Adipocyte (in vitro differentiated cells): ENCODE measurements around the gene DAB1.

Experiments used
- DNase-seq: peaks from one replicate; pipeline ENCODE4 v3.0.0-alpha.2; 2015; ENCODE audit warnings: low read depth
- H3K27me3 ChIP-seq: replicated peaks from 2 replicates; pipeline ENCODE4 v1.7.0; 2013; ENCODE audit warnings: mild to moderate bottlenecking, low read length, moderate library complexity; ENCODE audit not compliant: control insufficient read depth, insufficient read depth
- H3K36me3 ChIP-seq: 2 replicates; pipeline ENCODE4 v1.7.0; 2013; ENCODE audit warnings: low read length, mild to moderate bottlenecking, moderate library complexity; ENCODE audit not compliant: control insufficient read depth, insufficient read depth, severe bottlenecking
- H3K4me1 ChIP-seq: 2 replicates; pipeline ENCODE4 v1.7.0; 2013; ENCODE audit warnings: mild to moderate bottlenecking, low read length, moderate library complexity; ENCODE audit not compliant: control insufficient read depth, insufficient read depth
- H3K4me3 ChIP-seq: 2 replicates; pipeline ENCODE4 v1.7.0; 2013; ENCODE audit warnings: mild to moderate bottlenecking, low read length, moderate library complexity
- H3K9ac ChIP-seq: 2 replicates; pipeline ENCODE4 v1.7.0; 2013; ENCODE audit warnings: mild to moderate bottlenecking, low read length, moderate library complexity
- H3K9me3 ChIP-seq: 2 replicates; pipeline ENCODE4 v1.7.0; 2013; ENCODE audit warnings: mild to moderate bottlenecking, low read length, moderate library complexity; ENCODE audit not compliant: control insufficient read depth

DAB1 gene

DNA sequence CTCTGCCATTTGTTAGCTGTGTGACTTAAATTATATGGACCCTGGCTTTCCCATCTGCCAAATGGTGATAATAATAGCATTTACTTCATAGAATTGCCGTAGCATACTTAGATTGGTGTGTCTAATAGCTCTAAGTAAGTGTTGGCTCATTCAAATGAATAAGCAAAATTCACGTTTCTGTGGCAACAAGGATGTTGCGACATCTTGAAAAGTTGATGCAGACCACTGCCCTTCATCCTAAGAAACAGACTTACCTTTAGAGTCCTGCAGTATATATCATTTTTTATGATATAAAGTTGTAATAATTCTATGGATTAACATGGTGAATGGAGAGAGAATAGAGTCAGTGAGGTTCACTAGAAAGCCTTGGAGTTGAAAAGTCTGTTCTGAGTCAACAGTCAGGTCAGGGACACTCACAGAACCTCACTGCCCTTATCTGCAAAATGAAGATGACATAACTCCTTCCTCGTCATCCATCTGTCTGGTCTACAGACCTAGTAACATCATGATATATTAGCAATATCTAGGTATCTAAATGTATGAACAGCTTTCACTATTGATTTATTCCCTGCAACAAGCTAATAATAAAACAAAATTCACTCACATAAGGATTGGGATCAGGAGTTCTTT is 290.8 kb downstream of the DAB1 start:
- Histone ChIP-seq H3K4me3 (no peak overlapping the region), H3K27me3 (no peaks in the 10 kb centered on the region), H3K36me3 (no peaks in the 10 kb centered on the region), H3K9ac (no peak overlapping the region), H3K9me3 (no peaks in the 10 kb centered on the region), H3K4me1 (peaks cover 26% of the 10 kb centered on the region)
- DNase-seq, result no peak

GRCh38 chr1:57131701-57132394 is 292.0 kb downstream of the DAB1 start:
- H3K9ac ChIP-seq, result no peak overlapping the region
- no peaks in the 10 kb centered on the region for H3K36me3 ChIP-seq
- H3K9me3 ChIP-seq, result no peaks in the 10 kb centered on the region
- no peak overlapping the region for H3K4me3 ChIP-seq
- H3K4me1 ChIP-seq, result peaks cover 24% of the 10 kb centered on the region
- no peaks in the 10 kb centered on the region for H3K27me3 ChIP-seq
- DNase-seq, result no peak

DNA sequence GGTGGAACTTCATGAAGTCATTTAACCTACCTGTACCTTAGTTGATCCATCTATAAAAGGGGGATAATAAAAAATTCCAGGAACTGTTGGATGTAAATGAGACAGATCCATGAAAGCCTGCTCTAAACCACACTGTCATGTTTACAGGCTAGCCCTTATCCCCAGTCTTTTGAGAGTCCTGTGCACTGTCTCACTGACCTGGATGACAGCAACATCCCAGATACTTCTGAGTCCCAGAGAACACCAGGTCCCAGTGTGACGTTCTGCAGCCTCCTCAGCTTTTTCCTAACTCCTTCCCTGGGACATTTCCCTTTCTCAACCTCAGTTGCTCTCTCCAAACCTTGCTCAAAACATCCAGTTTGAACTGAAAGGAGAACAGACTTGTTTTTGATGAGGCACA is 292.6 kb downstream of the DAB1 start:
- Histone ChIP-seq H3K9me3 (no peaks in the 10 kb centered on the region), H3K27me3 (no peaks in the 10 kb centered on the region), H3K9ac (no peak overlapping the region), H3K4me1 (peaks cover 24% of the 10 kb centered on the region), H3K36me3 (no peaks in the 10 kb centered on the region), H3K4me3 (no peak overlapping the region)
- no peak for DNase-seq

- H3K4me3 ChIP-seq, result no peak overlapping the region
- no peak overlapping the region for H3K9ac ChIP-seq
- DNase-seq, result no peak
- peaks cover 24% of the 10 kb centered on the region for H3K4me1 ChIP-seq
- H3K9me3 ChIP-seq, result no peaks in the 10 kb centered on the region
- H3K27me3 ChIP-seq, result no peaks in the 10 kb centered on the region
- H3K36me3 ChIP-seq, result no peaks in the 10 kb centered on the region
Observed at GRCh38 chr1:57129865-57130264, 294.0 kb downstream of the DAB1 start.

DNA sequence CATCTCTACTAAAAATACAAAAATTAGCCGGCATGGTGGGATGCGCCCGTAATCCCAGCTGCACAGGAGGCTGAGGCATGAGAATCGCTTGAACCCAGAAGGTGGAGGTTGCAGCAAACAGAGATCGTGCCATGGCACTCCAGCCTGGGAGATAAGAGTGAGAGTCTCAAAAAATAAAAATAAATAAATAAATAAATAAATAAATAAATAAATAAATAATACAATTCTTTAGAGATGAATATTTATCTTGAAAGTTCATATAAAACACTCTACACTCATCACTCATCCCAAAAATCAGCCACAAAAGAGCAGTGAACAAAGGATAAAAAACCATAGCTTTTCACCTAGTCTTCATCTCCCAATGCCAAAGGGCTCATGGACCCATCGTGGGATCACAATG is 295.9 kb downstream of the DAB1 start:
- Histone ChIP-seq H3K36me3 (no peaks in the 10 kb centered on the region), H3K4me1 (peaks cover 25% of the 10 kb centered on the region), H3K9ac (no peak overlapping the region), H3K9me3 (no peaks in the 10 kb centered on the region), H3K27me3 (no peaks in the 10 kb centered on the region), H3K4me3 (no peak overlapping the region)
- no peak for DNase-seq

GRCh38 chr1:57124768-57125446 is 299.0 kb downstream of the DAB1 start:
- H3K27me3 ChIP-seq, result no peaks in the 10 kb centered on the region
- peak; percentile 36 for DNase-seq
- peaks cover 9% of the 10 kb centered on the region for H3K4me1 ChIP-seq
- H3K36me3 ChIP-seq, result no peaks in the 10 kb centered on the region
- no peaks in the 10 kb centered on the region for H3K9me3 ChIP-seq
- no peak overlapping the region for H3K4me3 ChIP-seq
- H3K9ac ChIP-seq, result no peak overlapping the region

DNA sequence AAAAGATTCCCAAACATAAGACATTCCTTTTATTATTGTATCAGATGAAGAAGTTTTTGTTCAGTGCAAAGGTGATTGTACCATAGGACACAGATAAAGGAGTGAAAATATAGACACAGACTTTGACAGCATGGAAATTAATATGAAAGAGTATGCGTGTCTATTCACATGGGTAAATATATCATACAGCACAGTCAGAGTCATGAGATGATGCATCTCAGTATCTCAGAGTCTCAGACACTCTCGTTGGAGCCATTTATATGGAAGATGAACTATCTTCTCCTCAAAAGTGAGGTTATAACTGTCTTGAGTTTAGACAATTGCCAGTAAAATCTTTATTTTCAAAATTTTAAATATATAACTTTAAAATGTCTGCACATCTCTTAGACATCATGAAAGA is 299.7 kb downstream of the DAB1 start:
- no peak overlapping the region for H3K4me3 ChIP-seq
- H3K36me3 ChIP-seq, result no peaks in the 10 kb centered on the region
- H3K4me1 ChIP-seq, result peaks cover 12% of the 10 kb centered on the region
- DNase-seq, result no peak
- H3K27me3 ChIP-seq, result no peaks in the 10 kb centered on the region
- no peak overlapping the region for H3K9ac ChIP-seq
- no peaks in the 10 kb centered on the region for H3K9me3 ChIP-seq

DNA sequence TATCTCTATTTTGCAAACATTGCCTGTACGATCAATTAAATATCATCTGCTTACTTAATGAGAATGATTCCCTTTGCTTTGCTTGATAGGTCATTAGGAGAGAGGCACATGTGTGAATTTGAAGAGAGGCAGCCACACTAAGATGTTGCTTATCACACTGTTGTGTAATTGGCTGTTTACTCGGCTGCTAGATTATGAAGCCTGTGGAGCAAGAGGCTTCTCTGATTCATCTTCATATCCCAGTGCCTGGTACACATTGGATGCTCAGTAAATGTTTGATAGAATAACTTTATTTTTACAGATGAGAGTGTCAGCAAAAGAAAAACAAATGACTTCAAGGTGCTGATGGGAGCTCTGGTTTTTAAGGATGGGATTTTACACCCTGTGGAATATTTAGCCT is 301.8 kb downstream of the DAB1 start:
- no peaks in the 10 kb centered on the region for H3K27me3 ChIP-seq
- H3K36me3 ChIP-seq, result no peaks in the 10 kb centered on the region
- H3K4me1 ChIP-seq, result peaks cover 15% of the 10 kb centered on the region
- H3K9ac ChIP-seq, result no peak overlapping the region
- H3K9me3 ChIP-seq, result no peaks in the 10 kb centered on the region
- H3K4me3 ChIP-seq, result no peak overlapping the region
- no peak for DNase-seq

DNA sequence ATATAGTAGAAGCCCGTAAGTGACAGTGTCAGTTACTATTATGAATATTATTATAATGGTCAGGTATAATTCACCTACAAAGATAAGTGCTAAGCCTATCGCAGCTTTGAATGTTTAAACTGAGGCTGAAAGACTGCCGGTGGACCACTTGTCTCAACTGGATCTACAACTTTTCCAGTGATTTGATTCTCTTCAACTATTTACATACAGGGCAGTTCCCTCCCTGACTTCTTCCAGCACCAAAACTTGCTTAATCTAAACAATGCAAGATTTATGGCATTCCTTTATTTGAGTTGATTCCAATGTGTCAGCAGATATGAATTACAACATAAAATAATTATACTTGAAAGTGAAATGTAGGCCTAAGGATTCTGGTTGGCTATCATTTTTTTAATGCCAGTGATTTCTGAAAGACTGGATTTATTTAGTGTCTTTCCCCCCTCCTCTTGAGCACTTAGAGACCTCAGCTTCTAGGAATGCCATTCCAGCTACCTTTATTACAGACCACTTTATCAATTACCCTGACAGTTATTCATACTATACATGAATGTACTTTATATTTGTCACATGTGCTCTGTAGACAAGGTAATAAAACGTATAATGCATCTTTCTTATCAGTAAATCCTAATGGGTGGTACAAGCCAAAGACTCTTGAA is 304.8 kb downstream of the DAB1 start:
- peaks cover 13% of the 10 kb centered on the region for H3K4me1 ChIP-seq
- H3K36me3 ChIP-seq, result no peaks in the 10 kb centered on the region
- no peak overlapping the region for H3K9ac ChIP-seq
- no peak overlapping the region for H3K4me3 ChIP-seq
- no peaks in the 10 kb centered on the region for H3K9me3 ChIP-seq
- DNase-seq, result peak; percentile 36
- no peaks in the 10 kb centered on the region for H3K27me3 ChIP-seq

- DNase-seq, result no peak
- Histone ChIP-seq H3K9ac (no peak overlapping the region), H3K27me3 (no peaks in the 10 kb centered on the region)
Observed at GRCh38 chr1:57117753-57118152, 306.1 kb downstream of the DAB1 start.

GRCh38 chr1:57116871-57117270 is 307.0 kb downstream of the DAB1 start:
- Histone ChIP-seq H3K27me3 (no peaks in the 10 kb centered on the region), H3K4me1 (peaks cover 6% of the 10 kb centered on the region), H3K9ac (no peak overlapping the region), H3K9me3 (no peaks in the 10 kb centered on the region), H3K4me3 (no peak overlapping the region), H3K36me3 (no peaks in the 10 kb centered on the region)
- DNase-seq, result no peak

More at GRCh38 chr1:57117753-57118152, 306.1 kb downstream of the DAB1 start:
- H3K4me3 ChIP-seq, result no peak overlapping the region
- peaks cover 11% of the 10 kb centered on the region for H3K4me1 ChIP-seq
- no peaks in the 10 kb centered on the region for H3K9me3 ChIP-seq
- H3K36me3 ChIP-seq, result no peaks in the 10 kb centered on the region
